ENCODE measurements around the gene RBM38. TPM values are rescaled to one million over a fixed set of nuclear protein-coding genes. Genes with fewer than 3 reads are reported as not detected.

Gene RBM38
- total RNA-seq, 6 experiments from 2014 or later = 3.7 to 5.7 (median 4.6) TPM

GRCh38 chr20:57372581-57373350, 18.4 kb upstream of the RBM38 start:
- peaks cover 43% of the 10 kb centered on the region for H3K36me3 Mint-ChIP-seq (ENCODE audit: low read depth)
- TF ChIP-seq CTCF (IDR thresholded peaks at IDR 0.05) = no peak

GRCh38 chr20:57374343-57374930, 16.8 kb upstream of the RBM38 start:
- Mint-ChIP-seq H3K4me3 (no peak overlapping the region), H3K27me3 (ENCODE audit: insufficient read depth) (peaks cover 3% of the 10 kb centered on the region), H3K4me1 (ENCODE audit: low read depth) (no peaks in the 10 kb centered on the region), H3K27ac (no peak overlapping the region), H3K36me3 (ENCODE audit: low read depth) (peaks cover 38% of the 10 kb centered on the region), H3K9me3 (no peaks in the 10 kb centered on the region)
- no peak for DNase-seq
- TF ChIP-seq CTCF (IDR thresholded peaks at IDR 0.05) = no peak

More at GRCh38 chr20:57372581-57373350, 18.4 kb upstream of the RBM38 start:
- no peak for DNase-seq
- Mint-ChIP-seq H3K4me3 (no peak overlapping the region), H3K27ac (no peak overlapping the region), H3K4me1 (ENCODE audit: low read depth) (no peaks in the 10 kb centered on the region), H3K9me3 (no peaks in the 10 kb centered on the region), H3K27me3 (ENCODE audit: insufficient read depth) (peaks cover 3% of the 10 kb centered on the region)

DNA sequence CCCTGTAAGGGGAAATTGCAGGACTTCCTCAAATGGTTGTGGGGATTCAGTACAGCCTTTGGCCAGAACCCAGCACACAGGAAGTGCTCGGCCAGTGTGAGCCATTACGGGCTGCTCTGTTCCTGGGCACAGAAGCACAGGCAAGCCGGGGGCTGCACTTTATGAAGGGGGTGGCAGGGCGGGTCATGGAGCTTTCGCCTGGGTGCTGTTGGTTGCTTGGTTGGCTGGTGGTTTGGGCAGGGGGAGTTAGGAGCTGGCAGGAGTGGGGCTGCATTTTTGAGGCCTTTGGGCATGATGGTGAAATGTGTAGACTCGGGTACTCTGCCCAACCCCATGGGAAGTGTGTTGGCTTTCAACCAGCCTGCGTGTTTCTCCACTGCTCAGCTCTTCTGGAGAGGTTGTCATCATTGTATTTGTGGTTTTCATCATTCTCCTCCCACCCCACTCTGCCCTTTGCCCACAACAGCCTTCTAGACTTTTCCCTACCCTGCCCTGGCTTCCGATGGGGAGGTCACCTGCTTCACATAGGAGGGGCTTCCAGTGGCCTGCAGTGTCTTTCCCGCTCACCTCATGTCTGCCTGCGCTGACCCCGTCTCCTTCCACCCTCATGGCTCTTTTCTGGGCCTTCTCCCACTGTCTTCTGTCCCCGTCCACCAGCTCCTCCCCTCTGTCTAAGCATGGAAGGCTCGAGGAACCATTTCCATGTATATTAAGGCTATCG, 16.1 kb upstream of the RBM38 start:
- Mint-ChIP-seq H3K4me1 (ENCODE audit: low read depth) (no peaks in the 10 kb centered on the region), H3K27me3 (ENCODE audit: insufficient read depth) (peaks cover 3% of the 10 kb centered on the region), H3K27ac (no peak overlapping the region), H3K4me3 (no peak overlapping the region), H3K36me3 (ENCODE audit: low read depth) (peaks cover 31% of the 10 kb centered on the region), H3K9me3 (no peaks in the 10 kb centered on the region)
- DNase-seq = no peak
- TF ChIP-seq CTCF (IDR thresholded peaks at IDR 0.05) = no peak

- Mint-ChIP-seq H3K27ac (no peak overlapping the region), H3K36me3 (ENCODE audit: low read depth) (peaks cover 25% of the 10 kb centered on the region), H3K27me3 (ENCODE audit: insufficient read depth) (peaks cover 3% of the 10 kb centered on the region), H3K9me3 (no peaks in the 10 kb centered on the region), H3K4me1 (ENCODE audit: low read depth) (no peaks in the 10 kb centered on the region), H3K4me3 (no peak overlapping the region)
- no peak for TF ChIP-seq CTCF (IDR thresholded peaks at IDR 0.05)
- no peak for DNase-seq
Observed at GRCh38 chr20:57375652-57376230, 15.5 kb upstream of the RBM38 start.

DNA sequence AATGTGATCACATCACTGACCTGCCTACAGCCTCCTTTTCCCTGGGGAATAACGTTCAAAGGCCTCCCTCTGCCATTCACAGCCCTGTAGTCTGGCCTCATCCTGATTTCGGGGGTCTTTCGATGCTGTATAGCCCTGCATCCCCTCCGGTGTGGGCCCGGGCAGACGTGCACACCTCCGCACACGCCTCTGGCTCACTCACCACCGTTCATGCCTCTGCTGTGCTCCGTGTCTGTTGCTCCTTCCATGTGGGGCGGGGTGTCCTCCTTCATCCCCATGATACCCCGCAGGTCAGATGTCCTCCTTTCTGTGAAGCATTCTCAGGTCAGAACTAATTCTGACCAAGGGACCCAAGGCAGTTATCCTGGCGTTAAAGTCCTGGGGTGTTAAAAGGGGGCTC, 13.8 kb upstream of the RBM38 start:
- H3K36me3 Mint-ChIP-seq (ENCODE audit: low read depth) = peaks cover 14% of the 10 kb centered on the region; the same call in 1 of the 2 replicates
- H3K27ac Mint-ChIP-seq = no peak overlapping the region
- peaks cover 3% of the 10 kb centered on the region for H3K27me3 Mint-ChIP-seq (ENCODE audit: insufficient read depth)
- DNase-seq = no peak
- no peak overlapping the region for H3K4me3 Mint-ChIP-seq
- H3K4me1 Mint-ChIP-seq (ENCODE audit: low read depth) = no peaks in the 10 kb centered on the region
- H3K9me3 Mint-ChIP-seq = no peaks in the 10 kb centered on the region
- TF ChIP-seq CTCF (IDR thresholded peaks at IDR 0.05) = no peak

Data from HFFc6 (cell line).